PC-3 (cell line): Measurements from ENCODE around the gene DCLRE1B. TPM values are rescaled to one million over a fixed set of nuclear protein-coding genes. Genes with fewer than 3 reads are reported as not detected.
A peak's percentile ranks its signal among the peaks of the same experiment; 100 is the strongest.

Source experiments
- ATAC-seq: fragments of 200-7000 bp; cut with Tn5 transposase; 2 replicates; pipeline ENCODE4 v1.9.1; 2020; ENCODE audit warnings: mild to moderate bottlenecking, moderate library complexity
- BruUV-seq: library from RNA; stranded (reverse); fragments of 400-500 nt; replicated peaks from 2 replicates; lab custom pipeline; 2021; lab: Mats Ljungman, UMichigan
- CTCF ChIA-PET: fragments of 300-600 bp; sonication (Branson Sonifier 250); formaldehyde crosslinking; loops from one replicate; lab custom pipeline; 2022; ENCODE audit warnings: antibody characterized with exemption; lab: Charles Lee
- POLR2A ChIA-PET: fragments of 300-600 bp; sonication (Branson Sonifier 250); formaldehyde crosslinking; loops from one replicate; lab custom pipeline; 2022; ENCODE audit warnings: antibody characterized with exemption; ENCODE audit not compliant: unreplicated experiment; lab: Charles Lee
- DNase-seq: peaks from one replicate; pipeline ENCODE4 v3.0.0-alpha.2; 2015
- H2AFZ ChIP-seq: fragments of 300-600 bp; sonication (generic); 2 replicates; pipeline ENCODE4 v1.6.0; 2016; ENCODE audit warnings: antibody characterized with exemption, low read length
- H3F3A ChIP-seq: fragments of 300-600 bp; sonication (generic); one replicate; pipeline ENCODE4 v1.6.0; 2017; ENCODE audit warnings: antibody characterized with exemption, low read length, control low read depth, mild to moderate bottlenecking; ENCODE audit not compliant: unreplicated experiment
- H3K27ac ChIP-seq: fragments of 300-600 bp; sonication (generic); 2 replicates; pipeline ENCODE4 v1.5.1; 2016; ENCODE audit warnings: mild to moderate bottlenecking, low read length
- H3K27me3 ChIP-seq: fragments of 300-600 bp; sonication (generic); 2 replicates; pipeline ENCODE4 v1.6.1; 2016; ENCODE audit warnings: low read length, mixed read lengths
- H3K36me3 ChIP-seq: fragments of 300-600 bp; sonication (generic); 2 replicates; pipeline ENCODE4 v1.6.1; 2016; ENCODE audit warnings: low read depth, mixed run types, low read length, mixed read lengths
- H3K4me1 ChIP-seq: fragments of 300-600 bp; sonication (generic); 2 replicates; pipeline ENCODE4 v1.5.1; 2016; ENCODE audit warnings: low read length; ENCODE audit not compliant: insufficient read depth
- H3K4me2 ChIP-seq: fragments of 300-600 bp; sonication (generic); 2 replicates; pipeline ENCODE4 v1.6.0; 2016; ENCODE audit warnings: low read length
- H3K4me3 ChIP-seq: fragments of 300-600 bp; sonication (generic); 2 replicates; pipeline ENCODE4 v1.5.1; 2016; ENCODE audit warnings: mild to moderate bottlenecking, low read length, mixed read lengths
- H3K79me2 ChIP-seq: fragments of 300-600 bp; sonication (generic); 2 replicates; pipeline ENCODE4 v1.6.1; 2017; ENCODE audit warnings: low read length, mixed read lengths
- H3K9ac ChIP-seq: fragments of 300-600 bp; sonication (generic); 2 replicates; pipeline ENCODE4 v1.6.0; 2016; ENCODE audit warnings: mild to moderate bottlenecking, low read length
- H3K9me2 ChIP-seq: fragments of 300-600 bp; sonication (generic); replicated peaks from 2 replicates; pipeline ENCODE4 v1.6.1; 2016; ENCODE audit warnings: mixed run types, low read length, mixed read lengths
- H3K9me3 ChIP-seq: fragments of 300-600 bp; sonication (generic); 2 replicates; pipeline ENCODE4 v1.6.1; 2016; ENCODE audit warnings: low read length, mixed read lengths
- H4K20me1 ChIP-seq: fragments of 300-600 bp; sonication (generic); 2 replicates; pipeline ENCODE4 v1.6.1; 2016; ENCODE audit warnings: low read length, mixed read lengths
- CTCF ChIP-seq: fragments of 300-600 bp; sonication (generic); conservative IDR thresholded peaks from 2 replicates; pipeline ENCODE4 v1.5.1; 2017; ENCODE audit warnings: antibody characterized with exemption, low read depth, mild to moderate bottlenecking, low read length
- EZH2 ChIP-seq: fragments of 300-600 bp; sonication (generic); IDR thresholded peaks from one replicate; pipeline ENCODE4 v1.6.1; 2017; ENCODE audit warnings: antibody characterized with exemption, mild to moderate bottlenecking, low read length; ENCODE audit not compliant: unreplicated experiment
- EZH2phosphoT487 ChIP-seq: fragments of 300-600 bp; sonication (generic); IDR thresholded peaks from 2 replicates; pipeline ENCODE4 v1.6.1; 2018; ENCODE audit warnings: mild to moderate bottlenecking, antibody characterized with exemption, low read length, borderline replicate concordance
- intact Hi-C: fragments of 100-400 bp; cut with micrococcal nuclease; formaldehyde crosslinking; loops from 2 replicates; pipeline ENCODE4 v1.9.0; 2023
- total RNA-seq: library from RNA; depleted of rRNA; stranded (reverse); fragments of >200 nt; gene quantifications from 2 replicates; pipeline ENCODE4 v1.2.3, GENCODE V29; 2014

Gene DCLRE1B
- total RNA-seq, 1 experiment from 2014 or later: 12.6 TPM

GRCh38 chr1:113871597-113872113 lies 33.5 kb upstream of the DCLRE1B start, which contains the start of gene PTPN22:
Gene PTPN22 (minus strand): TSS chr1:113871712.
- Histone ChIP-seq H3K79me2 (no peaks in the 10 kb centered on the region), H4K20me1 (no peaks in the 10 kb centered on the region), H3K9me2 (no peaks in the 10 kb centered on the region), H3K27me3 (no peaks in the 10 kb centered on the region), H2AFZ (peak within 1 kb of the TSS; percentile 62), H3K4me1 (peaks cover 33% of the 10 kb centered on the region), H3K27ac (no peak within 1 kb of the TSS), H3K4me3 (no peak within 1 kb of the TSS), H3K36me3 (no peaks in the 10 kb centered on the region), H3K4me2 (no peak within 1 kb of the TSS), H3F3A (no peaks in the 10 kb centered on the region), H3K9me3 (no peaks in the 10 kb centered on the region), H3K9ac (no peak within 1 kb of the TSS)
- BruUV-seq: no TSS peak
- ATAC-seq (peak; percentile 29; the same call in 1 of the 2 replicates), DNase-seq (peak; percentile 57)
- POLR2A ChIA-PET: no interaction called here
- CTCF ChIA-PET: no interaction called here
- TF ChIP-seq EZH2: no peak
- no peak for TF ChIP-seq CTCF
- no peak for TF ChIP-seq EZH2phosphoT487
- intact Hi-C loops: no loop called here

GRCh38 chr1:113872219-113872935 lies 32.7 kb upstream of the DCLRE1B start:
- no peaks in the 10 kb centered on the region for H3K9me2 ChIP-seq
- H3K9me3 ChIP-seq: no peaks in the 10 kb centered on the region
- ChIA-PET POLR2A (no interaction called here), CTCF (no interaction called here)
- H3K9ac ChIP-seq: no peak overlapping the region
- DNase-seq (no peak), ATAC-seq (no peak)
- no peak for TF ChIP-seq CTCF
- H3K36me3 ChIP-seq: no peaks in the 10 kb centered on the region
- BruUV-seq: no TSS peak
- no peak overlapping the region for H3K27ac ChIP-seq
- H3K79me2 ChIP-seq: no peaks in the 10 kb centered on the region
- no peak overlapping the region for H2AFZ ChIP-seq
- H3F3A ChIP-seq: no peaks in the 10 kb centered on the region
- H3K4me2 ChIP-seq: no peak overlapping the region
- intact Hi-C loops: no loop called here
- peaks cover 33% of the 10 kb centered on the region for H3K4me1 ChIP-seq
- H3K4me3 ChIP-seq: no peak overlapping the region
- H3K27me3 ChIP-seq: no peaks in the 10 kb centered on the region
- no peaks in the 10 kb centered on the region for H4K20me1 ChIP-seq
